HepG2 (cell line): ENCODE data around the gene RHOV. TPM values are rescaled to one million over a fixed set of nuclear protein-coding genes. Genes with fewer than 3 reads are reported as not detected.

Experiments used
- CENPT ChIP-seq: sonication (generic); formaldehyde crosslinking; IDR thresholded peaks from 2 replicates; pipeline ENCODE4 v1.8.0; 2022; ENCODE audit warnings: low read depth, mild to moderate bottlenecking, moderate library complexity, missing genetic modification reagents
- DNMT1 ChIP-seq: sonication (generic); formaldehyde crosslinking; IDR thresholded peaks from 2 replicates; pipeline ENCODE4 v1.5.1; 2020; ENCODE audit warnings: mild to moderate bottlenecking, missing genetic modification reagents
- JUNB ChIP-seq: sonication (generic); formaldehyde crosslinking; IDR thresholded peaks from 2 replicates; pipeline ENCODE4 v1.8.0; 2022; ENCODE audit warnings: missing genetic modification reagents, mild to moderate bottlenecking, borderline replicate concordance
- KAT8 ChIP-seq: IDR thresholded peaks from 2 replicates; pipeline ENCODE4 v1.6.1; 2016; ENCODE audit warnings: missing genetic modification reagents, missing compliant biosample characterization
- KDM4B ChIP-seq: sonication (generic); formaldehyde crosslinking; IDR thresholded peaks from 2 replicates; pipeline ENCODE4 v1.4.0; 2020; ENCODE audit warnings: missing genetic modification reagents
- KDM6A ChIP-seq: IDR thresholded peaks from 2 replicates; pipeline ENCODE4 v1.6.1; 2016; ENCODE audit warnings: low read depth
- PITX1 ChIP-seq: sonication (generic); formaldehyde crosslinking; IDR thresholded peaks from 2 replicates; pipeline ENCODE4 v1.5.1; 2020; ENCODE audit warnings: mild to moderate bottlenecking, missing genetic modification reagents
- SMAD1 ChIP-seq: sonication (generic); formaldehyde crosslinking; IDR thresholded peaks from 2 replicates; pipeline ENCODE4 v1.4.0; 2020; ENCODE audit warnings: missing genetic modification reagents, low read depth, mild to moderate bottlenecking, borderline replicate concordance
- THRA ChIP-seq: sonication (generic); formaldehyde crosslinking; IDR thresholded peaks from 2 replicates; pipeline ENCODE4 v1.4.0; 2020; ENCODE audit warnings: missing genetic modification reagents, borderline replicate concordance
- TRIM24 ChIP-seq: sonication (generic); formaldehyde crosslinking; IDR thresholded peaks from 2 replicates; pipeline ENCODE4 v1.8.0; 2022; ENCODE audit warnings: mild to moderate bottlenecking, missing genetic modification reagents
- ZBTB20 ChIP-seq: sonication (generic); formaldehyde crosslinking; IDR thresholded peaks from 2 replicates; pipeline ENCODE4 v1.8.1; 2023; ENCODE audit warnings: missing genetic modification reagents, low read depth, mild to moderate bottlenecking, borderline replicate concordance
- ZMYM4 ChIP-seq: sonication (generic); formaldehyde crosslinking; IDR thresholded peaks from 2 replicates; pipeline ENCODE4 v1.8.1; 2023; ENCODE audit warnings: mild to moderate bottlenecking, missing genetic modification reagents
- ZNF121 ChIP-seq: sonication (generic); formaldehyde crosslinking; IDR thresholded peaks from 2 replicates; pipeline ENCODE4 v1.5.0; 2020; ENCODE audit warnings: mild to moderate bottlenecking, missing genetic modification reagents
- ZNF333 ChIP-seq: sonication (generic); formaldehyde crosslinking; IDR thresholded peaks from 2 replicates; pipeline ENCODE4 v1.4.0; 2020; ENCODE audit warnings: mild to moderate bottlenecking, missing genetic modification reagents, borderline replicate concordance
- ZNF562 ChIP-seq: sonication (generic); formaldehyde crosslinking; IDR thresholded peaks from 2 replicates; pipeline ENCODE4 v1.8.0; 2022; ENCODE audit warnings: missing genetic modification reagents, borderline replicate concordance
- ZNF747 ChIP-seq: sonication (generic); formaldehyde crosslinking; IDR thresholded peaks from 2 replicates; pipeline ENCODE4 v1.8.1; 2023; ENCODE audit warnings: missing genetic modification reagents, mild to moderate bottlenecking, borderline replicate concordance
- ZNF782 ChIP-seq: sonication (generic); formaldehyde crosslinking; IDR thresholded peaks from 2 replicates; pipeline ENCODE4 v1.4.0; 2020; ENCODE audit warnings: missing genetic modification reagents, mild to moderate bottlenecking, borderline replicate concordance
- ZNF816 ChIP-seq: sonication (generic); formaldehyde crosslinking; IDR thresholded peaks from 2 replicates; pipeline ENCODE4 v1.8.0; 2022; ENCODE audit warnings: missing genetic modification reagents, mild to moderate bottlenecking, borderline replicate concordance
- polyA plus RNA-seq, 8 experiments: library from polyadenylated mRNA; depleted of rRNA in 3 of 8; stranded (reverse) in 7 of 8; unstranded in 1 of 8; fragments of >200 nt; fragmentation: Illumina TruSeq in 4 of 8; extraction: Trizol in 4 of 8; gene quantifications; 2 replicates each; pipeline versions ENCODE4 v1.2.1 to v1.2.3, GENCODE V29; 2011 to 2016; ENCODE audit warnings: low read depth in 4 of 8, missing spikeins in 1 of 8, mixed read lengths in 1 of 8; ENCODE audit not compliant: insufficient read depth in 1 of 8
- total RNA-seq, 5 experiments: library from RNA; depleted of rRNA; stranded (reverse); fragments of >200 nt; fragmentation: Illumina TruSeq; extraction: Trizol; gene quantifications; 2 replicates each; pipeline ENCODE4 v1.2.3, GENCODE V29; 2016; ENCODE audit warnings: low read depth in 1 of 5
- TF ChIP-seq, protein P1 (sequence below): sonication (generic); formaldehyde crosslinking; IDR thresholded peaks from 2 replicates; pipeline ENCODE4 v1.4.0; 2020; ENCODE audit warnings: missing genetic modification reagents, borderline replicate concordance
- TF ChIP-seq, protein P2 (sequence below): sonication (generic); formaldehyde crosslinking; IDR thresholded peaks from 2 replicates; pipeline ENCODE4 v1.5.1; 2020; ENCODE audit warnings: mild to moderate bottlenecking, missing genetic modification reagents

RHOV gene
- total and polyA plus RNA-seq, 2 of the 13 experiments (the other 11 are each of a cell fraction or from before 2014, with no cell fraction given) = 0.17 to 0.18 TPM

- TF ChIP-seq, protein P1, sequence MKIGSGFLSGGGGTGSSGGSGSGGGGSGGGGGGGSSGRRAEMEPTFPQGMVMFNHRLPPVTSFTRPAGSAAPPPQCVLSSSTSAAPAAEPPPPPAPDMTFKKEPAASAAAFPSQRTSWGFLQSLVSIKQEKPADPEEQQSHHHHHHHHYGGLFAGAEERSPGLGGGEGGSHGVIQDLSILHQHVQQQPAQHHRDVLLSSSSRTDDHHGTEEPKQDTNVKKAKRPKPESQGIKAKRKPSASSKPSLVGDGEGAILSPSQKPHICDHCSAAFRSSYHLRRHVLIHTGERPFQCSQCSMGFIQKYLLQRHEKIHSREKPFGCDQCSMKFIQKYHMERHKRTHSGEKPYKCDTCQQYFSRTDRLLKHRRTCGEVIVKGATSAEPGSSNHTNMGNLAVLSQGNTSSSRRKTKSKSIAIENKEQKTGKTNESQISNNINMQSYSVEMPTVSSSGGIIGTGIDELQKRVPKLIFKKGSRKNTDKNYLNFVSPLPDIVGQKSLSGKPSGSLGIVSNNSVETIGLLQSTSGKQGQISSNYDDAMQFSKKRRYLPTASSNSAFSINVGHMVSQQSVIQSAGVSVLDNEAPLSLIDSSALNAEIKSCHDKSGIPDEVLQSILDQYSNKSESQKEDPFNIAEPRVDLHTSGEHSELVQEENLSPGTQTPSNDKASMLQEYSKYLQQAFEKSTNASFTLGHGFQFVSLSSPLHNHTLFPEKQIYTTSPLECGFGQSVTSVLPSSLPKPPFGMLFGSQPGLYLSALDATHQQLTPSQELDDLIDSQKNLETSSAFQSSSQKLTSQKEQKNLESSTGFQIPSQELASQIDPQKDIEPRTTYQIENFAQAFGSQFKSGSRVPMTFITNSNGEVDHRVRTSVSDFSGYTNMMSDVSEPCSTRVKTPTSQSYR = peak; percentile 55; the same call in 1 of the 2 replicates
- TF ChIP-seq ZNF121 (CRISPR knock-in tag) (peak; percentile 76; the same call in 1 of the 2 replicates), ZNF747 (peak; percentile 53; the same call in 1 of the 2 replicates), SMAD1 (CRISPR knock-in tag) (peak; percentile 45; the same call in 1 of the 2 replicates), DNMT1 (CRISPR knock-in tag) (no peak; the same call in 1 of the 2 replicates), PITX1 (0 out of 2 replicates have a peak, but pooled peaks have one; percentile 22), TRIM24 (no peak), JUNB (CRISPR knock-in tag) (no peak), ZMYM4 (CRISPR knock-in tag) (no peak), THRA (no peak), ZNF816 (CRISPR knock-in tag) (no peak), KDM6A (CRISPR knock-in tag) (no peak), CENPT (no peak), ZNF562 (CRISPR knock-in tag) (no peak), KAT8 (CRISPR knock-in tag) (peak; percentile 17; the same call in 1 of the 2 replicates), ZNF333 (no peak), ZBTB20 (CRISPR knock-in tag) (no peak), KDM4B (CRISPR knock-in tag) (0 out of 2 replicates have a peak, but pooled peaks have one; percentile 38), ZNF782 (CRISPR knock-in tag) (no peak; the same call in 1 of the 2 replicates)
- TF ChIP-seq, protein P2, sequence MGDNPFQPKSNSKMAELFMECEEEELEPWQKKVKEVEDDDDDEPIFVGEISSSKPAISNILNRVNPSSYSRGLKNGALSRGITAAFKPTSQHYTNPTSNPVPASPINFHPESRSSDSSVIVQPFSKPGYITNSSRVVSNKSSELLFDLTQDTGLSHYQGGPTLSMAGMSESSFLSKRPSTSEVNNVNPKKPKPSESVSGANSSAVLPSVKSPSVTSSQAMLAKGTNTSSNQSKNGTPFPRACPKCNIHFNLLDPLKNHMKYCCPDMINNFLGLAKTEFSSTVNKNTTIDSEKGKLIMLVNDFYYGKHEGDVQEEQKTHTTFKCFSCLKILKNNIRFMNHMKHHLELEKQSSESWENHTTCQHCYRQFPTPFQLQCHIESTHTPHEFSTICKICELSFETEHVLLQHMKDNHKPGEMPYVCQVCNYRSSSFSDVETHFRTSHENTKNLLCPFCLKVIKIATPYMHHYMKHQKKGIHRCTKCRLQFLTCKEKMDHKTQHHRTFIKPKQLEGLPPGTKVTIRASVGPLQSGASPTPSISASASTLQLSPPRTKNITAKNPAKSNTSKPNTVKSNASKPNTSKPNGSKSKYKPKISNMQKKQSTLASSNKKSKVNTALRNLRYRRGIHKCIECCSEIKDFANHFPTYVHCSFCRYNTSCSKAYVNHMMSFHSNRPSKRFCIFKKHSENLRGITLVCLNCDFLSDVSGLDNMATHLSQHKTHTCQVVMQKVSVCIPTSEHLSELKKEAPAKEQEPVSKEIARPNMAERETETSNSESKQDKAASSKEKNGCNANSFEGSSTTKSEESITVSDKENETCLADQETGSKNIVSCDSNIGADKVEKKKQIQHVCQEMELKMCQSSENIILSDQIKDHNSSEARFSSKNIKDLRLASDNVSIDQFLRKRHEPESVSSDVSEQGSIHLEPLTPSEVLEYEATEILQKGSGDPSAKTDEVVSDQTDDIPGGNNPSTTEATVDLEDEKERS (CRISPR knock-in tag) = no peak
These were observed 32.3 kb upstream of the RHOV start (continued) for GRCh38 chr15:40906091-40906990.
